GM08714 (cell line): ENCODE measurements around the gene BCL11B.

Experiments
- H3K4me3 ChIP-seq: fragments of 200-500 bp; sonication (Bioruptor generic); 2 replicates; pipeline ENCODE4 v1.5.1; 2014; ENCODE audit warnings: mild to moderate bottlenecking, low read length, inconsistent platforms
- ZNF274 ChIP-seq: IDR thresholded peaks from 2 replicates; pipeline ENCODE4 v1.6.1; 2012; ENCODE audit warnings: mild to moderate bottlenecking, low read depth, low read length

BCL11B gene

GRCh38 chr14:99125616-99126431 lies 146.2 kb downstream of the BCL11B start:
- no peak overlapping the region for H3K4me3 ChIP-seq
- TF ChIP-seq ZNF274, result no peak

DNA sequence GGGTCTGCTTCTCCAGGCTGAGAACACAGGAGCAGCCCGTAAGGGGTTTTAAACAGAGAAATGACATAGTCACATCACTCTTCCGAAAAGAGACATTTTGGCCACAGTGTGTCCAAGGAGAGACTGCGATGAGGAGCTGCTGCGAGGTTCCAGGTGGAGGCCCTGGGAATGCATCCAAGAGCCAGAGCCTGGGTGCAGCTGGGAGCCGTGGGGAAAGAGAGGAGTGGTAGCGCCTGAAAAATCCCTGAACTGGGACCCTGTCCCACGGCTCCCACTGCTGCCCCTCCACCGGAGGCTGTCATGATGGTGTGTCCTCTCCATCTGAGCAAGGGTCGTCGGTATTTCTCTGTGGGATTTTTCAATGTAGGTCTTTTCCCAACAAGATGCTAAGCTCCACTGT lies 146.9 kb downstream of the BCL11B start:
- TF ChIP-seq ZNF274, result no peak
- no peak overlapping the region for H3K4me3 ChIP-seq

GRCh38 chr14:99124482-99125105 lies 147.4 kb downstream of the BCL11B start:
- no peak for TF ChIP-seq ZNF274
- no peak overlapping the region for H3K4me3 ChIP-seq

- TF ChIP-seq ZNF274, result no peak
- H3K4me3 ChIP-seq, result no peak overlapping the region
These were observed 148.7 kb downstream of the BCL11B start for GRCh38 chr14:99123208-99123870.

GRCh38 chr14:99122521-99123125 lies 149.4 kb downstream of the BCL11B start:
- TF ChIP-seq ZNF274, result no peak
- no peak overlapping the region for H3K4me3 ChIP-seq

DNA sequence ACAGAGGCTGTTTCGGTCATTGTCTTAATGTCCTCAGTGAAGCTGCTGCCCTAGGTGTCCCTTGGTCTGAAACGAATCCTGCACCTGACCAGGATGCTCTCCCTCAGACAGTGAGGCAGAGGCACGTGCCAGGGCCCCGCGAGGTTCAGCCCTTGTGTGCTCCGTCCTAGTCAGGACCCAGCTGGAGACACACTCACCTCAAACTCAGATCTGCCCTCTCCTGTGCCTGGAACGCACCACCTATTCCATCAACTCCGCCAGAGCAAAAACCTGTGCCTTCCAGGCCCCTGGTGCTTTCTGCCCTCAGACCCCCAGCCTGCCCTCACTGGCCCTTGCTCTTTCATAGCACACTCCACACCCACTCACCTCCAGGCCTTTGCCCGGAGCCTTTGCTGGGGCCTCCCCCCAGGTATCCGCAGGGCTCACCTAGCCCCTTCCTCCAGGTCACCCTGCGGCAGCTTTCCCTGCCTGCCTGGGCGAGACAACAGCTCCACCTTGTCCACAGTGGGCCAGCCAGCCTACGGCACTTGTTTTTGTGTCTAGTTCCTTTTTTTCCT lies 150.6 kb downstream of the BCL11B start:
- H3K4me3 ChIP-seq, result no peak overlapping the region
- TF ChIP-seq ZNF274, result no peak

DNA sequence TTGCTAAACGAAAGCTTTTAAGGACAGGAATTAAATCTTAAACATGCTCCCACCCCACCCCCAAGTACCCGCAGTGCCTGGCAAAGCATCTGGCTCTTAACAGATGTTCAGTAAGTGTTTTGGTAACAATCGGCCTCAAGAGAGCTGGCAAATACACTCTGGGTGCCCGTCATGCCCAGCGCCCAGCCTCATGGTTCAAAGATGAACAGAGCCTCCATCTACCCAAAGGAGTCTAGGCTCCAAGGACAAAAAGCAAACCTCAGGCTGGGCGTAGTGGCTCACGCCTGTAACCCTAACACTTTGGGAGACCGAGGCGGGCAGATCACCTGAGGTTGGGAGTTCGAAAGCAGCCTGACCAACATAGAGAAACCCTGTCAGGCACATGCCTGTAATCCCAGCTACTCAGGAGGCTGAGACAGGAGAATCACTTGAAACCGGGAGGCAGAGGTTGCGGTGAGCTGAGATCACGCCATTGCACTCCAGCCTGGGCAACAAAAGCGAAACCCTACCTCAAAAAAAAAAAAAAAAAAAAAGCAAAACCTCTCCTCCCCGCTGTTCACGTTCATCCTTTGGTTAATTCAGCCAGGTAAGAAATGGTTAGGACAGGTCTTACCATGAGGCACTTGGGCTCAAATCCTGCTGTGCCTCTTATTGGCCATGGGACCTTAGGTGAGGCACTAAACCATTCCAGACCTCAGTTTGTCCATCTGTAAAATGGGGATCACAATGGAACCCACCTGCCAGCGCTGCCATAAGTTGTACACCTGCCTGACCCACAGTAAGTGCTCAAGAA lies 151.3 kb downstream of the BCL11B start:
- TF ChIP-seq ZNF274, result no peak
- no peak overlapping the region for H3K4me3 ChIP-seq

- no peak for TF ChIP-seq ZNF274
- no peak overlapping the region for H3K4me3 ChIP-seq
These were observed 152.2 kb downstream of the BCL11B start for GRCh38 chr14:99119554-99120525.
